Muscle of leg (tissue), 11 donors: ENCODE data around the gene SCYGR2. TPM values are rescaled to one million over a fixed set of nuclear protein-coding genes. Genes with fewer than 3 reads are reported as not detected.

Experiments
- DNase-seq: peaks from one replicate; pipeline ENCODE4 v3.0.0; 2013
- H3K27ac ChIP-seq: one replicate; pipeline ENCODE4 v1.5.1; 2013; ENCODE audit warnings: mild to moderate bottlenecking, low read length, control low read depth
- H3K27me3 ChIP-seq: one replicate; pipeline ENCODE4 v1.6.1; 2013; ENCODE audit warnings: low read length; ENCODE audit not compliant: control insufficient read depth, insufficient read depth
- H3K36me3 ChIP-seq: one replicate; pipeline ENCODE4 v1.6.1; 2013; ENCODE audit warnings: low read length; ENCODE audit not compliant: control insufficient read depth, insufficient read depth
- H3K4me1 ChIP-seq: one replicate; pipeline ENCODE4 v1.6.1; 2013; ENCODE audit warnings: low read length; ENCODE audit not compliant: control insufficient read depth, insufficient read depth
- H3K4me3 ChIP-seq: one replicate; pipeline ENCODE4 v1.5.1; 2013; ENCODE audit warnings: low read length, control low read depth
- H3K9me3 ChIP-seq: replicated peaks from 2 replicates; pipeline ENCODE4 v1.6.1; 2013; ENCODE audit warnings: low read depth, low read length; ENCODE audit not compliant: control insufficient read depth
- WGBS: methylation state at CpG from one replicate; pipeline ENCODE4 v1.1.5; 2013; ENCODE audit warnings: missing lambda C conversion rate; ENCODE audit not compliant: insufficient coverage; 5-methylcytosine and 5-hydroxymethylcytosine counted together
- polyA plus RNA-seq, 8 donors: library from polyadenylated mRNA; unstranded; fragments of 120-200 nt; gene quantifications; one replicate each; pipeline versions ENCODE4 v1.2.1 to v1.2.3, GENCODE V29; 2013; ENCODE audit warnings: inconsistent platforms in 1 of 8, low replicate concordance in 1 of 8; ENCODE audit not compliant: insufficient read length in 8 of 8, insufficient read depth in 1 of 8
- total RNA-seq: library from RNA; stranded (reverse); fragments of 120-200 nt; gene quantifications from one replicate; pipeline ENCODE4 v1.2.4, GENCODE V29; 2013

The SCYGR2 gene
- total and polyA plus RNA-seq, 9 donors: not detected

DNA sequence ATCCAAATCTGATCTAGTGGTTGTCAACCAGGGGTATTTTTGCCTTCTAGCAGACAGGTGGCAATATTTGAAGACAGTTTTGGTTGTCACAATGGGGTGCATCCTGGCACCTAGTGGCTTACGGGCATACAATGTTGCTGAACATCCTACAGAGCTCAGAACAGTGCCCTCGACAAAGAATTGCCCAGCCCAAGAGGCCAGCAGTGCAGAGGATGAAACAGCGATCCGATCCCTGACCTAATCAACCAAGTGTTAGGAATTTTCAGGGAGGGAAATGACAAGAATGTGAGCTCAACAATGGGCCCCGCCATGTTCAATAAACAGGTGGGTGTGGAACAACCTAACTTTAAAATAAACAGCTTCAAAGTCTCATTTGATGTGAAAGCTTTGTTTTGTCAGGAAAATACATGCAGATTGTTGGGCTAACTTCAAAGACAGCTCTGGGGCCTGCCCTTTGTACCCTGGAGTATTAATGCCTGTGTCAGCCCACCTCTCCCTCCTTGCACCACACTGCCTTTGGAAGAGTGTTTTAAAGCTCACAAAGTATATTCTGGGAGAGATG is 45.4 kb downstream of the SCYGR2 start:
- DNase-seq: no peak
- 79% methylated on average over 4 of the region's 5 CpGs for WGBS

More for the DNA sequence above, 45.4 kb downstream of the SCYGR2 start:
- no peaks in the 10 kb centered on the region for H3K9me3 ChIP-seq
- no peak overlapping the region for H3K27ac ChIP-seq
- no peak overlapping the region for H3K4me3 ChIP-seq
- no peaks in the 10 kb centered on the region for H3K36me3 ChIP-seq
- no peaks in the 10 kb centered on the region for H3K4me1 ChIP-seq
- H3K27me3 ChIP-seq: no peaks in the 10 kb centered on the region

Other genes starting within 250 kb of the SCYGR2 start
- not detected for gene TM4SF20, start 219.6 kb upstream of the SCYGR2 start, total RNA-seq
- gene TM4SF20, start 219.6 kb upstream of the SCYGR2 start, polyA plus RNA-seq: 1 to 10 TPM in 1 of 8 donors, under 1 TPM in 2, not detected in 5; 0.07 to 1.6 (median 0.40) TPM
- gene SCYGR1, start 210.9 kb upstream of the SCYGR2 start, total RNA-seq: not detected
- gene SCYGR1, start 210.9 kb upstream of the SCYGR2 start, polyA plus RNA-seq: not detected
- 32.7 TPM for gene AGFG1, start 126.7 kb upstream of the SCYGR2 start, total RNA-seq
- 10 to 100 TPM; 41.4 to 51.9 (median 47.6) TPM for gene AGFG1, start 126.7 kb upstream of the SCYGR2 start, polyA plus RNA-seq
- not detected for gene SCYGR3, start 15.9 kb downstream of the SCYGR2 start, total RNA-seq
- not detected for gene SCYGR3, start 15.9 kb downstream of the SCYGR2 start, polyA plus RNA-seq
- not detected for gene SCYGR4, start 18.6 kb downstream of the SCYGR2 start, total RNA-seq
- gene SCYGR4, start 18.6 kb downstream of the SCYGR2 start, polyA plus RNA-seq: not detected
- not detected for gene SCYGR5, start 67.9 kb downstream of the SCYGR2 start, total RNA-seq
- not detected for gene SCYGR5, start 67.9 kb downstream of the SCYGR2 start, polyA plus RNA-seq
- 1.2 TPM for gene SLC19A3, start 119.1 kb downstream of the SCYGR2 start, total RNA-seq
- gene SLC19A3, start 119.1 kb downstream of the SCYGR2 start, polyA plus RNA-seq: 1 to 10 TPM in 4 of 8 donors, under 1 TPM in 4; 0.64 to 5.1 (median 0.94) TPM
- not detected for gene SCYGR6, start 125.9 kb downstream of the SCYGR2 start, total RNA-seq
- gene SCYGR6, start 125.9 kb downstream of the SCYGR2 start, polyA plus RNA-seq: not detected
- not detected for gene SCYGR7, start 129.4 kb downstream of the SCYGR2 start, total RNA-seq
- gene SCYGR7, start 129.4 kb downstream of the SCYGR2 start, polyA plus RNA-seq: not detected
- not detected for gene SCYGR8, start 147.0 kb downstream of the SCYGR2 start, total RNA-seq
- gene SCYGR8, start 147.0 kb downstream of the SCYGR2 start, polyA plus RNA-seq: not detected
- 0.27 TPM for gene CCL20, start 214.9 kb downstream of the SCYGR2 start, total RNA-seq
- gene CCL20, start 214.9 kb downstream of the SCYGR2 start, polyA plus RNA-seq: 1 to 10 TPM in 7 of 8 donors, under 1 TPM in 1; 0.61 to 6.3 (median 2.3) TPM